SIG-M5 treated with dmso at 0.1 percent for 504 hours (cell line): ENCODE data around the gene LRRC55.

Experiments used
- DNase-seq: peaks from one replicate; lab custom pipeline; 2025; ENCODE audit not compliant: unreplicated experiment; lab: John Stamatoyannopoulos, UW

LRRC55 gene, protein sequence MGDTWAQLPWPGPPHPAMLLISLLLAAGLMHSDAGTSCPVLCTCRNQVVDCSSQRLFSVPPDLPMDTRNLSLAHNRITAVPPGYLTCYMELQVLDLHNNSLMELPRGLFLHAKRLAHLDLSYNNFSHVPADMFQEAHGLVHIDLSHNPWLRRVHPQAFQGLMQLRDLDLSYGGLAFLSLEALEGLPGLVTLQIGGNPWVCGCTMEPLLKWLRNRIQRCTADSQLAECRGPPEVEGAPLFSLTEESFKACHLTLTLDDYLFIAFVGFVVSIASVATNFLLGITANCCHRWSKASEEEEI

DNA sequence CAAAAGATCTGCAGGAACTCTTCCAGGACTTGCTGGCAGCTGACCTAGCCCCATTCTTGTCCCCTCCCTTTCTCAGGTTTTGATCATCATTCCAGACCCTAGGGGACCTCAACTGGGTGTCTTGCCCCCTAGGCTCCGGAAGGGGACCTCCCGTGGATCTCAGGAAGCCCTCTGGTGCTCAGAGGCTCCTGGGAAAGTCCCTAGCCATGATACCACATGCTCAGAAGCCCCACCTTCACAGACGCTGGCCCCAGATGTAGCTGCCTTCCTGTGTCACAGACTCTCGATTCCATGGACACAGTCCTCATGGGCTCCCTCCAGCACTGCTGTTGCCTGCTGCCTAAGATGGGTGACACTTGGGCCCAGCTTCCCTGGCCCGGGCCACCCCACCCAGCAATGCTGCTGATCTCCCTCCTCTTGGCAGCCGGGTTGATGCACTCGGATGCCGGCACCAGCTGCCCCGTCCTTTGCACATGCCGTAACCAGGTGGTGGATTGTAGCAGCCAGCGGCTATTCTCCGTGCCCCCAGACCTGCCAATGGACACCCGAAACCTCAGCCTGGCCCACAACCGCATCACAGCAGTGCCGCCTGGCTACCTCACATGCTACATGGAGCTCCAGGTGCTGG is at the start of gene LRRC55:
Gene LRRC55 (plus strand): TSS at position 276 of the 628 bp plus-strand sequence. CDS start 70 bp downstream, at position 346.
- no peak for DNase-seq

DNA sequence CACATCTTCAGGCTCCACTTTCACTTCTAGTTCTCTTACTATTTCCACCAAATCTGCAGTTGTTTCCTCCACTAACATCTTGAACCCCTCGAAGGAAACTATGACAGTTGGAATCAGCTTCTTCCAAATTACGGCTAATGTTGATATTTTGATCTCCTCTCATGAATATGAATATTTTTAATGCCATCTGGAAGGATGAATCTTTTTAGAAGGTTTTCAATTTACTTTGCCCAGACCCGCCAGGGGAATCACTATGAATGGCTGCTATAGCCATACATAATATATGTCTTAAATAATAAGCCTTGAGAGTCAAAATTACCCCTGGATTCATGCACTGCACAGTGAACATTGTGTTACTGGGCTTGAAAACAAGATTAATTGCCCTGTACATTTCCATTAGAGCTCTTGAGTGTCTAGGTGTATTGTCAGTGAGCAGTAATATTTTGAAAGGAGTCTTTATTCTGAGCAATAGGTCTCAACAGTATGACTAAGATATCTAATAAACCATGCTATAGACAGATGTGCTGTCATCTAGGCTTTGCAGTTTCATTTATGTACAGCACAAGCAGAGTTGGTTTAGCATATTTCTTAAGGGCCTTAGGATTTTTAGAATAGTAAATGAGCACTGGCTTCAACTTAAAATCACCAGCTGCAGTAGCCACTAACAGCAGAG is 48.3 kb upstream of the LRRC55 start:
- DNase-seq: no peak

DNA sequence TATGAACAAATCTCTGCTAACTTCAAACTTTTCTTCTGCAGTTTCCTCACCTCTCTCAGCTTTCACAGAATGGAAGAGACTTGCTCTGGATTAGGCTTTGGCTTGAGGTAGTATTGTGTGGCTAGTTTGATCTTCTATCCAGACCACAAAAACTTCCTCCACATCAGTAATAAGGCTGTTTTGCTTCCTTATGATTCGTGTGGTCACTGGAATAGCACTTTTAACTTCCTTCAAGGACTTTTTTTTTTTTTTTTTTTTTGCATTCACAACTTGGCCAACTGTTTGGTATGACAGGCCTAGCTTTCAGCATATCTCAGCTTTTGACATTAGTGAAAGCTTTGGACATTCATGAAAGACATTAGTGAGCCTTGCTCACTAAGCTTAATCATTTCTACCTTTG is 47.5 kb upstream of the LRRC55 start:
- DNase-seq: no peak

DNA sequence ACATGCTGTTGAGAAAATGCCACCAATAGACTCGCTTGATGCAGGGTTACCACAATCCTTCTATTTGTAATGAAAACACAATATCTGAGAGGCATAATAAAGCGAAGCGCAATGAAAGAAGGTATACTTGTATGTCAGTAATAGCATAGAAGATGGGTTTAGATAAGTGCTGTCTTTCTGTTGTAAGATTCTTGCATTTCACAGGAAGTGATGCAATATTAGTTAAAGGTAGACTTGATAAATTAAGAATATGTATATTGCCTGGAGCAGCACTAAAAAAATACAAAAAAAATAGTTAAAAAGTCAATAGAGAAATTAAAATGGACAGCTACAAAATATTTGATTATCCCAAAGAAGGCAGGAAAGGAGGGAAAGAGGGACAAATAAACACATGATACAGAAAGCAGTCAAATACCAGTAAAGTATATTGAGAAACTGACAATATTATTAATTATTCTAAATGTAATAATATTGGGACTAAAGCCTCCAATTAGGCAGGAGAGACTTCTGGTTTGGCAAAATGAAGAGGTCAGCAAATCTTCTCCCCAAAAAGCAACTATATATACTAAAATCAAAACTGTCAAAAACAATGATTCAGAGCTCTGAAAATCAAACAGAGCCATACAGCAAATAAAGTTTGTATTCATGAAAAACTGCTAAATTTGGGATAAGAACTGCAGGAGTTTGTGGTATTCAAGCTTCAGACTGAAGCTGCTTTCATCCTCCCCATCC is 46.6 kb upstream of the LRRC55 start:
- DNase-seq: no peak

DNA sequence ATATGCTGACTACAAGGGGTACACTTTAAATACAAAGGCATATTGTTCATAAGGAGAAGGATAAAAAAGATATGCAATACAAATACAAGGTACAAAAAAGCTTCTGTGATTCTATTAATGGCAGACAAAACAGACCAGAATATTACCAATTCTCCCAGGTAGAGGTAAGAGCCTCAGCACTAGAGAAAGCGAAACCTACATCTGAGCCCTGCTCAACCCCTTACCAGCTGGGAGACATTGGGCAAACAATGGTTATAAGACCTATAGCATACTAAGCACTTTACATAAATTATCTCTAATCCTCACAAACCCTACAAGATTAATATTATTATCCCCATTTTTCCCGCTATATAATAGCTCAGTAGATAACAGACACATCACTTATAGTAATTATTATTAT is 41.2 kb upstream of the LRRC55 start:
- no peak for DNase-seq

DNA sequence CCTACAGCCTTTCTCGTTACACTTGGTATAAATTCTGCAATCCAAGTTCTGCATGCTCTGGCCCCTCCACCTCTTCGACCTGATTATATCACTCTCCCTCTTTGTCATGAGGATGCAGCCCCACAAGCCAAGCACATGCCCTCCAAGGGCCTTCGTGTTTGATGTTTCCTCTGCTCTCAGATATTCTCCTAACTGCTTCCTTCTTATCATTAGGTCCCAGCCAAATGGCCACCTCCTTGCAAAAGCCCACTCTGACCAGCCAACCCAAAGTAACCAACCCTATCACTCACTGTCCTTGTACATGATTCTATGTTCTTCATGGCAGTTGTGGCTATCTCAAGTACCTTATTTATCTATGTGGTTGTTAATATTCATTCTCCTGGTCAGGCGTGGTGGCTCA is 38.3 kb upstream of the LRRC55 start:
- no peak for DNase-seq

DNA sequence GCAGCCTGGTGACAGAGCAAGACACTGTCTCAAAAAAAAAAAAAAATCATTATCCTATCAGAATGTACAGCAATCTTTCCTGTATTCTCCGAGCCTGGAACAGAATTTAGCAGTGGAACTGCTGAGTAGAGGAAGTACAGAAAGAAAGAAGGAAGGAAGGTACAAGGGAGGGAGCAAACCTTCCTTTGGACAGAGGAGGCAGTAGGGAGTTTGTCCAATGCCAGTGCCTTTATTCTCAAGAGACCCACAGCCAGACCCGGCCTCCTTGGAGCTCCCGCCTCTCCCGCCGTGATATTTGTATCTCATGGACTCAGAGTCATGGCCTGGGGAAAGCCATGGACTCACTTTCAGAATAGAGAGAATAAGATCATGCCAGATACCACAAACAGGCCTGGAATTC is 37.7 kb upstream of the LRRC55 start:
- no peak for DNase-seq

DNA sequence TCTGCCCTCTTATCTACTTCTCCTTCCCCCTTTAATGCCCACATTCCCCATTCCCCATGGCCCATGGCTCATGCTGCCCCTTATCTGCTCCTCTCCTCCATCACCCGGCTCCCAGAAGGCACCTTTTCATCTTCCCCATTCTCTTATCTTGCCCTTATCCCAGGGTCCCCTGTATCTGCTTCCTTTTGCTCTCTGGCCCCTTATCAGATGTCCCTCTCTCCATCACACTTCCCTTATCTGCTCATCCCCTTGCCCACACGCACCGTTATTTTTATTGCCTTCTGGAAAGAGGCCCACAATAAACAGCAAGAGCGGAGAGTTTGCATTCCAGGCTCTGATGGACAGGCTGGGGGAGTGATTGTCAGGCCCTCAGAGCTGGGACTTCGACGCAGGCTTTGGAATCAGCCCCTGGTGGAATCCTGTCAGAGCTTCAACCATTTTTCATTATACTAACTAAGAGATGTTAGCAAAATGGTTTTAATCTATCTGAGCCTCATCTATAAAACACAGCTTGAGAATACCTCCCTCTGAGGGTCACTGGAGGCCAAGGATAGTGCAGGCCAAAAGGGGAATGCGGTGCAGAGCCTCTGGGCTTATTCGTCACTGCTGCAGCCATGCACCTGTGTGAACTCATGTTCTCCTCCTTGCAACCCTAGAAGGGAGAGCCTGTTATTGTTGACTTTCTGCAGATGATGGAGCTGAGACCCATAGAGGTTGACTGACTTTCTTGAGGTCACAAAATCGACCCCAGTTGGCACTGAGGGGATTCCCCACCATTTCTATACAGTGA is 37.0 kb upstream of the LRRC55 start:
- DNase-seq: no peak

DNA sequence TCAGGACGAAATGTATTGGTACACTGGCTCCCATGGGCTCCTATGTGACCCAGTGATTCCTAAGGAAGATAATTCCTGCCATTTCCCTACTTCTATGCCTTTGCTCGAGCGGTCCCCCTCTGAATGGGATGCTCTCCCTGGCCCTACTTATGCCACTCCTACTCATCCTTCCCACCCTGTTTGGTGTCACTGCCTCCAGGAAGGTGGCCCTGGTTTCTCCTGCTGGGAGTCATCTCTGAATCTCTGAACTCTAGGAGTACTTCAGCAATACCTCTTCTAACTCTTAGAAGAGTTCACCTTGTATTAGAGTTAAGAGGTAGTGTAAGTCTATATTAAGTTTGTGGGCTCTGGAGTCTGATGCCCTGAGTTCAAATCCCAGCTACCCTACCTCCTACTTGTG is 35.5 kb upstream of the LRRC55 start:
- DNase-seq: no peak

DNA sequence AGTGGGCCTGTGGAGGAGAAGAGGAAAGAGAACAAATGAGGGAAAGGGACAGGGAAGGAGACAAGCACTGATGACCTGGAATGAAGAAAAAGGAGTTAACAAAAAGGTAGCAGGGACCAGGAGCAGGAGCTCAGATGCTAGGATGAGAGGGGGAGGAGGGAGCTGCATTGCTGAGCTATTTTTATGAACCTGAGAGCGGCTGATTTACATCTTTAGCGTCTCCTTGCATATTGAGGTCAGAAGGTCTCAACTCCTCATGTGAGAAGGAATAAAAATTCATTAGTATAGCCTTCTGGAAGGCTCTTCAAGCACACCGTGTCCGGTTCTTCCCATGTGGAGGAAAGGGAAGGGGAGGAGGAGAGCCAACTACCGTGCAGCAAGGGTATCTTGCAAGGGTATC is 33.1 kb upstream of the LRRC55 start:
- DNase-seq: no peak

DNA sequence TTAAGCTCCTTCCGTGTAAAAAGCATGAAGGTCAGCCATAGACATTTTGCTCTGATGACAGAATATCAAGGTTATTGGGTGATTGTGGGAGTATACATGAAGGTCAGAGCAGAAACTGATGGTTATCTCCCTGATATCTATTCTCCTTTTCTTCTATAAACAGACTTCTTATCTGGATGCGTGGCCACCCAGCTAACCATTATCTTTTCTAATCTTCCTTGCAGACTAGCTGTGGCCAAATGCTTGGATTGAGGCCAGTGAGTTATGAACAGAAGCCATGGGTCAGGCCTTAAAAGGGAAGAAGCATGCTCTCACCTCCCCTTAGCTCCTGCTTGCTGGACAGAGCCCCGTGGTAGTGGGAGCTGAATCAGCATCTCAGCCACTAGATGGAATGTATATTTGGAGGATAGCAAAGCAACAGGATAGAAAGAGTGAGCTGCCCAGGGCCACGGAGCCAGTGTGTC is 31.3 kb upstream of the LRRC55 start:
- DNase-seq: no peak

DNA sequence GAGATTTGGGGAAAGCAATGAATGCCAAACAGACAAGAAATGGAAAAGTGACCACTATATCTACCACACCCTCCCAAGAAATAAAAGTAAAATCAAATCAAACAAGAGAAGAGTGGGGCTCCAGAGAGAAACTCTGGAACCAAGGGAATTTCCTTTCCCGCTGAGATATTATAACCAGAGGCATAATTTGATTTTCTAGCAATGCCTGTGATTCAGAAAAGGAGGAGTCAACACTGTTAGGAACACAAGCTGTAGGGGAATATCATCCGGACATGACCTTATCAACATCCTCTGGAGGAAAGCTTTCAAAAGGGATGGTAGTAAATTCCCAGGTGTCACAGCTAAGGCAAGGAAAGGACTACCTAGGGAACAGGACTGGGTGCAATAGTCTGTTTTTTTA is 29.6 kb upstream of the LRRC55 start:
- DNase-seq: no peak

DNA sequence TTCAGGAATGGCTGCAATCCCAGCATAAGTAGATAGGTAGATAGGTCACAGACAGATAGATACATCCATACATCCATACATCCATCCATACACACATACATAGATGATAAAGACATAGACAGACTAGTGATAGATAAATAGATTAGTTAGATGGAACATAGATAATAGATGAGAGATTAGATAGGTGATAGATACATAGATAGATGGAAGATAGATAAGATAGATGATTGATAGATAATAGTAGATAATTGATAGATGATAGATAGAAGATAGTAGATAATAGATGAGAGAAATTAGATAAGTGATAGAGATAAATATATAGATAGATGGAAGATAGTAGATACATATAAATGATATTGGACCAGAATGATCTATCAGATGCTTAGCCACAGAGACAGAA is 28.3 kb upstream of the LRRC55 start:
- no peak for DNase-seq

DNA sequence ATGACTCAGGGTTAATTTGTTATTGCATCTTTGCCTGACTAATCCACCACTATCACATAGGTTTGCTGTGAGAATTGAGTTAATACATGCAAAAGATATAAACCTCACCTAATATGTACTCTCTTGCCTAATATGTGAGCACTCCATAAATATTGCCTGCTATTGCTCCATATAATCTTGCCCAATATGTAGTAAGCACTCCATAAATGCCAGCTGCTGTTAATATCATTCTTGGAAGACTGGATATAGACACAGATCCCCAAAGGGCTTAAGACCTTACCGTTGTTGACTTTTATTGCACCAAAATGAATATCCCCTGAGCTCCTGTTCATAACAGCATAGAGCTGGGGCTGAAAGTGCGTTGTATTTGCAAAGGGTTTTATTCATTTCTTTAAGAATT is 27.0 kb upstream of the LRRC55 start:
- no peak for DNase-seq

DNA sequence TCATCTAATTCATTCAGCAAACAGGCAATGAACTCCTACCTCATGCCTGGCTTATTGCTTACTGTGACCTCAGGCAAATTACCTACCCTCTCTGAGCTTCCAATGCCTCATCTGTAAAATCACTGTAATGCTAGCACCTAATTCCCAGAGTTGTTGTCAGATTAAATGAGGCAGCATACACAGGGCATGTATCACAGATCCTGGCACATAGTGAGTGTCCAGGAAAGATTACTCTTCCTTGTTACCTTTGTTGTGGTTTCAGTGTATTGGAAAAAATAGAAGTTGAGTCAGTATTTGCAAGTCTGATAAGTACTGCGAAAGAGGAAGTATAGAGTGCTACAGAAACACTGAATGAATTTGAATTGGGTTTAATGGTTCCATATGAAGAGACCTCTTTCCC is 26.4 kb upstream of the LRRC55 start:
- no peak for DNase-seq

DNA sequence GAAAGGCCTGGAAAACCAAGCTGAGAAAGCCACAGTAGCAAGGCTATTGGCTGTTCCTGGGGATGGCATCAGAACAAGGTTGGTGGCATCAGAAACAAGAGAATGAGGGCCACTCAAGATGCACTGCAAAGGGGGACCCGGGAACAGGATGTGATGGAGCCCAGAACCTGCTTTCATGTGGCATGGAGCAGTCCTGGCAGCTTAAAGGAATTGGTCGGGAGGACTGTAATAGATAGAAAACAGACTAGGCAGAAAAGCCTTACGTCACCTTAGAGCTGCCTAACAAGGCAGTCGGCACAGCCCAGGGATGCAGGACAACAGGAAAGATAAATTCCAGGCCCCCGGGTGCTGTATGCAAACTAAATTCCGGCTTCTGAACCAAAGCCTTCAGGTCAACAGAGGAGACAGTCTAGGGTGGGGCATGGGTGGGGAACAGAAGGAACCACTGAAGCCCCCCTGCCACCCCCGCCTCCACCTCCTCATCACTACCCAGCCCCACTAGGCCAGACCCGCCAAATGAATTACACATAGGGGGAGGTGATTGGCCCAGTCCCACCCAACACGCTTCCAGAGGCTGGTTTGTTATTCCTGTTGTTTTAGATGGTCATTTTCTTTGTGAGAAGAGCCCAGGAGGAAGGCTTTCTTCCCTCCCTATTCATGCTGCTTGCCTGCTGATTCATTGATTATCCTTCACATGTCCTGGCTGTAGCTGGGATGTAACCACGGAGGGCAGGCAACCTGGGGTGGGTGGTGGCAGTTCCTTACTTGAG is 25.7 kb upstream of the LRRC55 start:
- DNase-seq: no peak

DNA sequence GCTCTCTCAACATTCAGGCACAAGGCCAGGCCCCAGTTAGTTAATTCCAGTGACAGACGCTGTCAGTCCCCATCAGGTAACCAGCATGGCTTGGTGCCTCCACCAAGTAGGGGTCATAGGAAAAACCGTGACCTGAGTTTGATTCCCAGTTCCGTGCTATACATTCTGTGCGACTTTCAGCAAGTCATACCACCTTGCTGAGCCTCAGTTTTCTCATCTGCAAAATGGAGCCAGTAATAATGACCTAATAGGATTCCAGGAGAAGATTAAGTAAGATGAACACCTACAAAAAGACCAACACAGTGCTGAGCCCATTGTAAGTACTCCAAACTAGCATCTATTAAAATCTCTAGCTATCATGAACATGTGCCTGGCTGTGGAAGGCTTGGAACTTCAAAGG is 24.8 kb upstream of the LRRC55 start:
- DNase-seq: no peak

DNA sequence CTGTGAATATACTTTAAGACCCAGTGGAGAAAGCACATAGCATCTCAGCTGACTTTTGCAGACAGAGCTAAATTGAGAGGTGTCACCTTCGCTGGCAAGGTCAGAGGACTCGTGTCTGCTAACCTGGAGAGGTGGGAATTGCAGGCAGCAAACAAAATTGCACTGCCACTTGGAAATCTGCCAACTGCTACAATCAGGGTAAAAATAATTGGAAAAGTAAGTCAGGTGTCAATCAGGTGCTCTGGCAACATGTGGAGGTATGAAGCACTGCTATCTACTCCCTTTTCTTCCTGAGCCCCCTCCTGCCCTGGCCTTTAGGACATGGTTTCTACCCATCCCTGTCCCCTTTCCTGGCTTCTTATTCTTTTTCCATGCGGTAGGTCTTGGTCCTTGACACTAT is 24.1 kb upstream of the LRRC55 start:
- no peak for DNase-seq

DNA sequence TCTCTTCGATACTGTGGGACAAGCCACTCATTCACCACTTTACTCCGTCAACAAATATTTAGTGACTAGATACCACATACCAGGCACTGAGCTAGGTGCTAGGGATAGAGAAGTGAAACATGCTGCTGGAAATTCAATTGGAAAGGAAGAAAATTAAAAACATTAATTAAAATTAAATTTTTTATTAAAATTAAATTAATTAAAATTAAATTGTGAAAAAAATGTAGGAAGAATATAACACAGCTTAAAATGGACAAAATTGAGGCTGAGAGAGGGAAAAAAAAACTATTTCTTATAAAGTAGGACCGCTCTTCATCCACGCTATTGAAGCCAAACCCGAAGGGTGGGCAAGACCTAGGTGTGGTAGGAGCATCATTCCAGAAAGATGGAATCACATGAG is 23.6 kb upstream of the LRRC55 start:
- no peak for DNase-seq

DNA sequence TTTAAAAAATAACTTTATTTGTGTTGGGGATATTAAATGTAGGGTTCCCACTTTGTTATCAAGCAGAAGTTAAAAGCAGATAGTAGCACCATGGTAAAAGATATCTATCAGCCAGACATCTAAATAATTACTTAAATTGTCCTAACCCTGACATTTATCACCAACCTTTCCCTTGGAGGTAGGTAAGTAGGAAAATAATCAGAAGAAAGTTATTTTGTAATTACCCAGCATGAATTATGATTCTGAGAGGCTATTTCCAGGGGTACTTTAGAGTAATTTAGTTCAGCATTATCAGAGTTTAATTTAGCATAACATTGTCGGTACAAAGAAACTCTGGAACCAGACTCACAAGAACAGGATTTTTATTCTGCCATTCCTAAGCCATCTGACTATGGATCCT is 23.2 kb upstream of the LRRC55 start:
- DNase-seq: no peak
